ENCODE results near the gene MRPS15. TPM values are rescaled to one million over a fixed set of nuclear protein-coding genes. Genes with fewer than 3 reads are reported as not detected.

The MRPS15 gene
- polyA plus RNA-seq, 1 experiment = 73.5 TPM

DNA sequence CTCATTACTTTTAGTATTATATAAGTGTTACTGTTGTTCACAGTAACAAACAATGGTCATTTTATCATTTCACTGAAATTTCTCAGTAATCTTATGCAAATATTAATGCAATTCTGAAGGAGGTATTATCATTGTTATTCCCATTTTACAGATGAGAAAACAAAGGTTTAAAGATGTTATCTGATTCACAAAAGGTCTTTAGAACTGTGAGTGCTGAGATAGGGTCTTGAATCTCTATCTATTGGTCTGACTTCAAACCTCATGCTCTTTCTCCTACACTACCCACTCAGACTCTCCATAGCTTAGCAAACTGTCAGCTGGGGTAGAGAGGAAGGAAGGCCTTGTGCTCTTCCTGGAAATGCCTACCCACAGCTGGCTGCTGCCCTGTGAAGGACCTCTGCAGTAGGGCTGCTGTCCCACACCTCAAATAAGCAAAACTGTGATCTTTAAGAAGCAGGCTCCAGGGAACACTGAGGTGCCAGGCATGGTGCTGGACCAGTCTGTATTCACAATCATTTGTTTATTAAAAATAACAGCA lies 7.7 kb downstream of the MRPS15 start:
- Histone ChIP-seq H3K27me3 (ENCODE audit: control insufficient read depth, insufficient read depth, low read length) (no peaks in the 10 kb centered on the region), H3K27ac (ENCODE audit: low read depth, low read length) (no peak overlapping the region), H3K4me3 (ENCODE audit: low read depth, low read length) (no peak overlapping the region), H3K9me3 (ENCODE audit: control insufficient read depth, insufficient read depth, low read length) (no peaks in the 10 kb centered on the region)
- ChIA-PET POLR2A (no interaction called here), CTCF (no interaction called here)
- TF ChIP-seq, protein P1, sequence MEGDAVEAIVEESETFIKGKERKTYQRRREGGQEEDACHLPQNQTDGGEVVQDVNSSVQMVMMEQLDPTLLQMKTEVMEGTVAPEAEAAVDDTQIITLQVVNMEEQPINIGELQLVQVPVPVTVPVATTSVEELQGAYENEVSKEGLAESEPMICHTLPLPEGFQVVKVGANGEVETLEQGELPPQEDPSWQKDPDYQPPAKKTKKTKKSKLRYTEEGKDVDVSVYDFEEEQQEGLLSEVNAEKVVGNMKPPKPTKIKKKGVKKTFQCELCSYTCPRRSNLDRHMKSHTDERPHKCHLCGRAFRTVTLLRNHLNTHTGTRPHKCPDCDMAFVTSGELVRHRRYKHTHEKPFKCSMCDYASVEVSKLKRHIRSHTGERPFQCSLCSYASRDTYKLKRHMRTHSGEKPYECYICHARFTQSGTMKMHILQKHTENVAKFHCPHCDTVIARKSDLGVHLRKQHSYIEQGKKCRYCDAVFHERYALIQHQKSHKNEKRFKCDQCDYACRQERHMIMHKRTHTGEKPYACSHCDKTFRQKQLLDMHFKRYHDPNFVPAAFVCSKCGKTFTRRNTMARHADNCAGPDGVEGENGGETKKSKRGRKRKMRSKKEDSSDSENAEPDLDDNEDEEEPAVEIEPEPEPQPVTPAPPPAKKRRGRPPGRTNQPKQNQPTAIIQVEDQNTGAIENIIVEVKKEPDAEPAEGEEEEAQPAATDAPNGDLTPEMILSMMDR (IDR thresholded peaks at IDR 0.05; ENCODE audit: low read depth, low read length) = no peak
- DNase-seq (ENCODE audit: low read depth, low spot score) = no peak

DNA sequence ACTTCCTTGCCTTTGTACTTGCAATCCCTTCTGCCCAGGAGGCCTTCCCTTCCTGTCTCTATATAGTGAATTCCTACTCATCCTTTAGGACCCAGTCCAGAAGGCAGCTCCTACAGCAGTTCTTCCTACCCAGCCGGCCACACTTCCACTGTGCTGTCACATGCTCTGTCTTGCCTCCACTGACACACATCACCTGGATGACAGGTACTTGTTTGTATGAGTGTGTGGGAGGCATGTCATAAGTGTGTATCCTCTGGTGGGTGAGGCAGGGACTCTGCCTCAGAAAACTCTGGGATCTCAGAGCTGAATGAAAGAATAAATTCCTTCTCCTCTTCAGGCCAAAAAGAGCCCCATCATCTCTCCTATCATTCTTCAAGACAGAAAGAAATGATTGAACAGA lies 8.8 kb downstream of the MRPS15 start:
- ChIA-PET POLR2A (interaction anchor here (0.6 kb wide), 1 partner anchor 1061 kb away, joined by 4 read pairs; no protein-coding TSS in a partner anchor), CTCF (interaction anchor here (0.6 kb wide), 1 partner anchor 292 kb away, joined by 3 read pairs; no protein-coding TSS in a partner anchor)
- H3K9me3 ChIP-seq (ENCODE audit: control insufficient read depth, insufficient read depth, low read length) = no peaks in the 10 kb centered on the region
- H3K4me3 ChIP-seq (ENCODE audit: low read depth, low read length) = no peak overlapping the region
- no peaks in the 10 kb centered on the region for H3K27me3 ChIP-seq (ENCODE audit: control insufficient read depth, insufficient read depth, low read length)
- TF ChIP-seq, protein P1 (IDR thresholded peaks at IDR 0.05; ENCODE audit: low read depth, low read length) = no peak
- no peak for DNase-seq (ENCODE audit: low read depth, low spot score)
- H3K27ac ChIP-seq (ENCODE audit: low read depth, low read length) = no peak overlapping the region

DNA sequence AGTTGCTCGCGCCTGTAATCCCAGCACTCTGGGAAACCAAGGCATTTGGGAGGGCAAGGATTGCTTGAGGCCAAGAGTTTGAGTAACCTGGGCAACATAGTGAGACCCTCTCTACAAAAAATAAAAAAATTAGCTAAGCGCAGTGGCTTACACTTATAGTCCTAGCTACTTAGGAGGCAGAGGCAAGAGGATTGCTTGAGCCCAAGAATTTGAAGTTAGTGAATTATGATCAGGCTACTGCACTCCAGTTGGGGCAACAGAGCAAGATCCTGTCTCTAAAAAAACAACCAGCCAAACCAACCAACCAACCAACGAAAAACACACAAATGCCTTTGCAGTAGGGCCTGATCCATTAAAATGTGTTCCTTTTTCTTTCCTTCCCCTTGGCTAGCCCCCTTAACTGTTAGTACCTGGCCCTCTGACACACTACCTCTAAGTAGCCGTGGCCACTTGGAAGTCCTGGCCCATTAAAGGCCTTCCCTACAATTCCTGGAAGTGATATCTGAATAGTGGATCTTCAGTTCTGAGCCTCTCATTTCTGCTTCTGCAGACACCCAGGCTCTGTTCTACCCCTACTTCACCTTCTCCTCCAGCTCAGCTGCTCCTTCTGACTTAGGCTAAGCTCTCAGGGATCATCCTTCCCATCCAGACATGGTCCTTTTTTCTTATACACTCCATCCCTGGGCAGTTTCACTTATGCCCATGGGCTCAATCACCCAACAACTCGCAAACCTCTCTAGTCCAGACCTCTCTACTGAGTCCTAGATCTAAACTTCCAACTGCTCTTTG lies 10.4 kb downstream of the MRPS15 start:
- TF ChIP-seq, protein P1 (IDR thresholded peaks at IDR 0.05; ENCODE audit: low read depth, low read length) = no peak
- POLR2A ChIA-PET = no interaction called here

DNA sequence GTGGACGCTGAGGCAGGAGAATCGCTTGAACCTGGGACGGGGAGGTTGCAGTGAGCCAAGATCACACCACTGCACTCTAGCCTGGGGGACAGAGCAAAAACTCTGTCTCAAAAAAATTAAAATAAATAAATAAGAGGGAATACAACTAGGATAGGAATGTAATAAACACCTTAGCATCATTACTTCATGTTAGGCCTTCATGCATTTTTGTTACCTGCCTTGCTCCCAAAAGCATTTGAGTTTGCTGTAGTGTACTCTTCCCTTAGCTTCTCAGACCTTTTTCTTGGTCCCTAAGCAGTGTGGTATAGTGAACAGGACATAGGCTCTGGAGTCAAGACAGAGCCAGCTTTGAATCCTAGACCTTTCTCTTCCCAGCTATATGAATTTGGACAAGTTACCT lies 11.1 kb downstream of the MRPS15 start:
- no peak overlapping the region for H3K27ac ChIP-seq (ENCODE audit: low read depth, low read length)
- no peak for DNase-seq (ENCODE audit: low read depth, low spot score)
- ChIA-PET POLR2A (no interaction called here), CTCF (no interaction called here)
- H3K9me3 ChIP-seq (ENCODE audit: control insufficient read depth, insufficient read depth, low read length) = no peaks in the 10 kb centered on the region
- no peak overlapping the region for H3K4me3 ChIP-seq (ENCODE audit: low read depth, low read length)
- TF ChIP-seq, protein P1 (IDR thresholded peaks at IDR 0.05; ENCODE audit: low read depth, low read length) = no peak
- no peaks in the 10 kb centered on the region for H3K27me3 ChIP-seq (ENCODE audit: control insufficient read depth, insufficient read depth, low read length)

More for the DNA sequence above, 10.4 kb downstream of the MRPS15 start:
- Histone ChIP-seq H3K27ac (ENCODE audit: low read depth, low read length) (no peak overlapping the region), H3K9me3 (ENCODE audit: control insufficient read depth, insufficient read depth, low read length) (no peaks in the 10 kb centered on the region), H3K4me3 (ENCODE audit: low read depth, low read length) (no peak overlapping the region), H3K27me3 (ENCODE audit: control insufficient read depth, insufficient read depth, low read length) (no peaks in the 10 kb centered on the region)
- CTCF ChIA-PET = no interaction called here
- no peak for DNase-seq (ENCODE audit: low read depth, low spot score)

DNA sequence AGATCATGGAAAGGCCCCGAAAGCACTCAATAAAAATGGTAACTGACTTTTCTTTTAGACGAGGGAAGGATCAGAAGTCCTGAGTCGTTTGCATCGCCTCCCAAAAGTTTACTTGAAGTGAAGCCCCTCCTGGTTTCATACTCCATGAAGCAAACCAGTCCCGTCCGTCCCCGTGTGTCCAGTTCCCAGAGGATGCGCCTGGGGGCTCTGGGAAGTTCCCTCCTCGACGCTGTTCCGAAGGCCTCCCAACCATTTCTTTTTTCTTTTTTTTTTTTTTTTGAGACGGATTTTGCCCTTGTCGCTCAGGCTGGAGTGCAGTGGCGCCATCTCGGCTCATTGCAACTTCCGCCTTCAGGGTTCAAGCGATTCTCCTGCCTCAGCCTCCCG lies 13.3 kb downstream of the MRPS15 start:
- CTCF ChIA-PET = interaction anchor here (0.7 to 1.1 kb wide), 5 partner anchors 9 to 905 kb away, joined by 3 to 7 read pairs (median 4); no protein-coding TSS in a partner anchor
- Histone ChIP-seq H3K27me3 (ENCODE audit: control insufficient read depth, insufficient read depth, low read length) (no peaks in the 10 kb centered on the region), H3K9me3 (ENCODE audit: control insufficient read depth, insufficient read depth, low read length) (no peaks in the 10 kb centered on the region), H3K4me3 (ENCODE audit: low read depth, low read length) (peak overlapping the region; percentile 70), H3K27ac (ENCODE audit: low read depth, low read length) (peak overlapping the region; percentile 82)
- POLR2A ChIA-PET = interaction anchor here (0.6 to 2.5 kb wide), 5 partner anchors 13 to 1771 kb away, joined by 3 to 24 read pairs (median 4); partner anchors contain the start of genes MRPS15 and TRAPPC3
- DNase-seq (ENCODE audit: low read depth, low spot score) = no peak
- TF ChIP-seq, protein P1 (IDR thresholded peaks at IDR 0.05; ENCODE audit: low read depth, low read length) = no peak
